IMR-90 (cell line): ENCODE data around the gene DUS4L.

Experiments
- CEBPB ChIP-seq: IDR thresholded peaks from 2 replicates; pipeline ENCODE4 v1.6.1; 2012; ENCODE audit warnings: low read depth, low read length, improper control_type of control experiment
- CTCF ChIP-seq: conservative IDR thresholded peaks from 2 replicates; pipeline ENCODE4 v1.5.1; 2012; ENCODE audit warnings: mild to moderate bottlenecking, low read depth, low read length, improper control_type of control experiment
- MAZ ChIP-seq: IDR thresholded peaks from 2 replicates; pipeline ENCODE4 v1.6.1; 2012; ENCODE audit warnings: low read depth, mild to moderate bottlenecking, low read length, improper control_type of control experiment, moderate library complexity, borderline replicate concordance
- POLR2A ChIP-seq: IDR thresholded peaks from 2 replicates; pipeline ENCODE4 v1.6.1; 2012; ENCODE audit warnings: mild to moderate bottlenecking, low read depth, low read length

- no peak for TF ChIP-seq CTCF
- TF ChIP-seq POLR2A = no peak
- TF ChIP-seq CEBPB = no peak
- TF ChIP-seq MAZ = no peak
Measured at GRCh38 chr7:107593025-107593410, 29.2 kb downstream of the DUS4L start.
